ENCODE results near the gene RAD51AP2. TPM values are rescaled to one million over a fixed set of nuclear protein-coding genes. Genes with fewer than 3 reads are reported as not detected.

The RAD51AP2 gene
- total and polyA plus RNA-seq, 2 of the 13 experiments (the other 11 are each of a cell fraction or from before 2014, with no cell fraction given): 0.11 to 0.12 TPM

- TF ChIP-seq ATF1 (CRISPR knock-in tag; IDR thresholded peaks at IDR 0.05) (no peak), CHCHD3 (CRISPR knock-in tag; IDR thresholded peaks at IDR 0.05) (peak; percentile 81; the same call in 1 of the 2 replicates), NFIB (CRISPR knock-in tag; IDR thresholded peaks at IDR 0.05; ENCODE audit: borderline replicate concordance) (no peak), ZNF558 (CRISPR knock-in tag; IDR thresholded peaks at IDR 0.05; ENCODE audit: borderline replicate concordance) (no peak; the same call in 1 of the 2 replicates), U2AF2 (IDR thresholded peaks at IDR 0.05; ENCODE audit: low read depth, low read length) (no peak; the same call in 1 of the 2 replicates), GTF2F1 (IDR thresholded peaks at IDR 0.05; ENCODE audit: low read length) (no peak), AFF4 (CRISPR knock-in tag; IDR thresholded peaks at IDR 0.05) (no peak; the same call in 1 of the 2 replicates), CENPT (CRISPR knock-in tag; IDR thresholded peaks at IDR 0.05; ENCODE audit: low read depth) (no peak), ZSCAN9 (CRISPR knock-in tag; IDR thresholded peaks at IDR 0.05; ENCODE audit: borderline replicate concordance) (peak; percentile 74; the same call in 1 of the 2 replicates), ZNF646 (CRISPR knock-in tag; IDR thresholded peaks at IDR 0.05) (no peak), REST (IDR thresholded peaks at IDR 0.05; ENCODE audit: borderline replicate concordance in 1 of 2, low read depth in 1 of 2, low read length in 2 of 2) (peak in 1 of 2 experiments; percentile 73; a peak in 2 of 4 replicates), CHD2 (IDR thresholded peaks at IDR 0.05; ENCODE audit: low read depth, low read length) (peak; percentile 51; the same call in 1 of the 2 replicates), ERF (CRISPR knock-in tag; IDR thresholded peaks at IDR 0.05) (peak; percentile 80), SOX13 (IDR thresholded peaks at IDR 0.05) (no peak; the same call in 1 of the 2 replicates), SOX13 (CRISPR knock-in tag; conservative IDR thresholded peaks at IDR 0.05 in 1 of 2, IDR thresholded peaks at IDR 0.05 in 1 of 2) (peak in 1 of 2 experiments; percentile 40; a peak in 1 of 4 replicates)
Observed at GRCh38 chr2:17540093-17540812, 22.0 kb upstream of the RAD51AP2 start, which contains the start of gene VSNL1 (continued).

Measured in HepG2 (cell line).